Measurements from ENCODE around the gene OR10G3. TPM values are rescaled to one million over a fixed set of nuclear protein-coding genes. Genes with fewer than 3 reads are reported as not detected.

OR10G3 gene
- polyA plus RNA-seq, 1 donor from 2014 or later: not detected

DNA sequence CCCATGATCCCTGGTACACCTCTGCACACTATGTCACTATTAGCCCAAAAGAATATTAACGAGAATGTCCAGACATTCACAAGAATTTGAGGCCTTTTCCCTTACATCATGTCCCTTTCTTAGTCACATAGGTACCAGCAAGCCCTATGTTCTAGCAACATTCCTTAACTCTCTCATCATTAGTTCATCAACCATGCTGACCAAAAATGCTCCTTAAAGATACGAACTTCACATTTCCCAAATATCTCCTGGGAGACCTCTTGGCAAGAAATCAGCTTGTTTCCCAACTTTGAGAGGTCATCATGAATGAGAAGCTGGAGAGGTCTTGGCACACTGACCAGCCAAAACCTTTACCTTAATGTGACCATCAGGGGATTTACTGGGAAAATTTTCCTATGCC lies 58.4 kb downstream of the OR10G3 start:
- H3K9ac ChIP-seq (ENCODE audit: low read length): no peak overlapping the region
- TF ChIP-seq POLR2AphosphoS5 (IDR thresholded peaks at IDR 0.05) (no peak), EZH2 (IDR thresholded peaks at IDR 0.05; ENCODE audit: borderline replicate concordance, insufficient read depth, low read length, poor library complexity, severe bottlenecking) (no peak), TAF1 (IDR thresholded peaks at IDR 0.05; ENCODE audit: low read depth) (no peak), MXI1 (conservative IDR thresholded peaks at IDR 0.05; ENCODE audit: poor library complexity, severe bottlenecking) (no peak), RAD21 (conservative IDR thresholded peaks at IDR 0.05) (no peak), SMC3 (conservative IDR thresholded peaks at IDR 0.05; ENCODE audit: poor library complexity) (no peak), EP300 (conservative IDR thresholded peaks at IDR 0.05; ENCODE audit: poor library complexity, severe bottlenecking) (no peak)
- TF ChIP-seq, protein P1, sequence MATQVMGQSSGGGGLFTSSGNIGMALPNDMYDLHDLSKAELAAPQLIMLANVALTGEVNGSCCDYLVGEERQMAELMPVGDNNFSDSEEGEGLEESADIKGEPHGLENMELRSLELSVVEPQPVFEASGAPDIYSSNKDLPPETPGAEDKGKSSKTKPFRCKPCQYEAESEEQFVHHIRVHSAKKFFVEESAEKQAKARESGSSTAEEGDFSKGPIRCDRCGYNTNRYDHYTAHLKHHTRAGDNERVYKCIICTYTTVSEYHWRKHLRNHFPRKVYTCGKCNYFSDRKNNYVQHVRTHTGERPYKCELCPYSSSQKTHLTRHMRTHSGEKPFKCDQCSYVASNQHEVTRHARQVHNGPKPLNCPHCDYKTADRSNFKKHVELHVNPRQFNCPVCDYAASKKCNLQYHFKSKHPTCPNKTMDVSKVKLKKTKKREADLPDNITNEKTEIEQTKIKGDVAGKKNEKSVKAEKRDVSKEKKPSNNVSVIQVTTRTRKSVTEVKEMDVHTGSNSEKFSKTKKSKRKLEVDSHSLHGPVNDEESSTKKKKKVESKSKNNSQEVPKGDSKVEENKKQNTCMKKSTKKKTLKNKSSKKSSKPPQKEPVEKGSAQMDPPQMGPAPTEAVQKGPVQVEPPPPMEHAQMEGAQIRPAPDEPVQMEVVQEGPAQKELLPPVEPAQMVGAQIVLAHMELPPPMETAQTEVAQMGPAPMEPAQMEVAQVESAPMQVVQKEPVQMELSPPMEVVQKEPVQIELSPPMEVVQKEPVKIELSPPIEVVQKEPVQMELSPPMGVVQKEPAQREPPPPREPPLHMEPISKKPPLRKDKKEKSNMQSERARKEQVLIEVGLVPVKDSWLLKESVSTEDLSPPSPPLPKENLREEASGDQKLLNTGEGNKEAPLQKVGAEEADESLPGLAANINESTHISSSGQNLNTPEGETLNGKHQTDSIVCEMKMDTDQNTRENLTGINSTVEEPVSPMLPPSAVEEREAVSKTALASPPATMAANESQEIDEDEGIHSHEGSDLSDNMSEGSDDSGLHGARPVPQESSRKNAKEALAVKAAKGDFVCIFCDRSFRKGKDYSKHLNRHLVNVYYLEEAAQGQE (IDR thresholded peaks at IDR 0.05; ENCODE audit: borderline replicate concordance): no peak
- TF ChIP-seq, protein P2, sequence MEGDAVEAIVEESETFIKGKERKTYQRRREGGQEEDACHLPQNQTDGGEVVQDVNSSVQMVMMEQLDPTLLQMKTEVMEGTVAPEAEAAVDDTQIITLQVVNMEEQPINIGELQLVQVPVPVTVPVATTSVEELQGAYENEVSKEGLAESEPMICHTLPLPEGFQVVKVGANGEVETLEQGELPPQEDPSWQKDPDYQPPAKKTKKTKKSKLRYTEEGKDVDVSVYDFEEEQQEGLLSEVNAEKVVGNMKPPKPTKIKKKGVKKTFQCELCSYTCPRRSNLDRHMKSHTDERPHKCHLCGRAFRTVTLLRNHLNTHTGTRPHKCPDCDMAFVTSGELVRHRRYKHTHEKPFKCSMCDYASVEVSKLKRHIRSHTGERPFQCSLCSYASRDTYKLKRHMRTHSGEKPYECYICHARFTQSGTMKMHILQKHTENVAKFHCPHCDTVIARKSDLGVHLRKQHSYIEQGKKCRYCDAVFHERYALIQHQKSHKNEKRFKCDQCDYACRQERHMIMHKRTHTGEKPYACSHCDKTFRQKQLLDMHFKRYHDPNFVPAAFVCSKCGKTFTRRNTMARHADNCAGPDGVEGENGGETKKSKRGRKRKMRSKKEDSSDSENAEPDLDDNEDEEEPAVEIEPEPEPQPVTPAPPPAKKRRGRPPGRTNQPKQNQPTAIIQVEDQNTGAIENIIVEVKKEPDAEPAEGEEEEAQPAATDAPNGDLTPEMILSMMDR (IDR thresholded peaks at IDR 0.05; ENCODE audit: poor library complexity, severe bottlenecking): no peak
- H3K36me3 ChIP-seq (ENCODE audit: insufficient read depth, low read length): peaks cover 12% of the 10 kb centered on the region
- no peak overlapping the region for H2AFZ ChIP-seq (ENCODE audit: low read depth, low read length)
- H3K79me2 ChIP-seq (replicated peaks; ENCODE audit: insufficient read depth, low read length): peaks cover 20% of the 10 kb centered on the region
- H3K9me3 ChIP-seq (ENCODE audit: low read length): no peaks in the 10 kb centered on the region
- no peaks in the 10 kb centered on the region for H4K20me1 ChIP-seq (ENCODE audit: insufficient read depth)
- no peaks in the 10 kb centered on the region for H3K9me2 ChIP-seq (ENCODE audit: insufficient read depth, low read length)
- H3K27me3 ChIP-seq (ENCODE audit: insufficient read depth, low read depth, low read length): no peaks in the 10 kb centered on the region
- H3K27ac ChIP-seq (ENCODE audit: low read length): no peak overlapping the region
- no peak overlapping the region for H3K4me2 ChIP-seq (ENCODE audit: low read length)
- no peaks in the 10 kb centered on the region for H3F3A ChIP-seq (ENCODE audit: insufficient read depth, low read length, poor library complexity, severe bottlenecking)
- peak overlapping the region; percentile 32 for H3K4me3 ChIP-seq (ENCODE audit: low read length)

DNA sequence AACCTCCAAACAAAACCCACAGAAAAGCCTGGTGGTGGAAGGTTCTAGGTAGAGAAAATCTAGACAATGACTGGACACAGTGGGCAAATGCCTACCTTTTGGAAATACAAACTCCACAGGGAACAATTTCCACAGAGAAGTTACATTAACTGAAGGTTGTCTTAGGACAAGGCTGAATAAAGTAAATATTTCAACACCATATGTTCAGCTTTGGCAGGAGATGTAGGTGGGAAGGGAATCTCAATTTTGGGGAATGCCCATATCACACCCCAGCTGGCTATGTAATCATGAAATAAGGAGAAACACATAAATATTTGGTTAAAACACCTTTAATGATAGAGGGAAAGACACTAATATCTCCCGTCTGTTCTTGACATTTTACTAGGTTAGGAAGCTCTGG lies 59.1 kb downstream of the OR10G3 start:
- no peak for TF ChIP-seq RAD21 (conservative IDR thresholded peaks at IDR 0.05)
- TF ChIP-seq MXI1 (conservative IDR thresholded peaks at IDR 0.05; ENCODE audit: poor library complexity, severe bottlenecking): no peak
- TF ChIP-seq, protein P2 (IDR thresholded peaks at IDR 0.05; ENCODE audit: poor library complexity, severe bottlenecking): no peak
- TF ChIP-seq EP300 (conservative IDR thresholded peaks at IDR 0.05; ENCODE audit: poor library complexity, severe bottlenecking): no peak
- H3F3A ChIP-seq (ENCODE audit: insufficient read depth, low read length, poor library complexity, severe bottlenecking): no peaks in the 10 kb centered on the region
- no peak overlapping the region for H3K4me2 ChIP-seq (ENCODE audit: low read length)
- no peak overlapping the region for H3K9ac ChIP-seq (ENCODE audit: low read length)
- no peaks in the 10 kb centered on the region for H4K20me1 ChIP-seq (ENCODE audit: insufficient read depth)
- peaks cover 12% of the 10 kb centered on the region for H3K36me3 ChIP-seq (ENCODE audit: insufficient read depth, low read length)
- no peaks in the 10 kb centered on the region for H3K9me3 ChIP-seq (ENCODE audit: low read length)
- peak overlapping the region; percentile 32 for H3K4me3 ChIP-seq (ENCODE audit: low read length)
- H3K27me3 ChIP-seq (ENCODE audit: insufficient read depth, low read depth, low read length): no peaks in the 10 kb centered on the region
- no peak overlapping the region for H3K27ac ChIP-seq (ENCODE audit: low read length)
- H3K79me2 ChIP-seq (replicated peaks; ENCODE audit: insufficient read depth, low read length): peaks cover 20% of the 10 kb centered on the region
- H2AFZ ChIP-seq (ENCODE audit: low read depth, low read length): no peak overlapping the region
- no peaks in the 10 kb centered on the region for H3K9me2 ChIP-seq (ENCODE audit: insufficient read depth, low read length)

Measured in neural cell (in vitro differentiated cells).